CD4-positive, CD25-positive, alpha-beta regulatory T cell (primary cell): ENCODE measurements around the gene PDLIM7. TPM values are rescaled to one million over a fixed set of nuclear protein-coding genes. Genes with fewer than 3 reads are reported as not detected.
A peak's percentile ranks its signal among the peaks of the same experiment; 100 is the strongest.

Experiments used
- ATAC-seq, 2 donors: fragments of 150-1000 bp; cut with Tn5 transposase; one replicate each; pipeline ENCODE4 v1.10.0; 2021; ENCODE audit warnings: low read depth in 2 of 2, moderate number of reproducible peaks in 2 of 2, moderate library complexity in 1 of 2
- DNase-seq, 3 donors: peaks; one replicate each; pipeline versions ENCODE4 v3.0.0 to v3.0.0-alpha.2; 2012 to 2022; ENCODE audit warnings: mixed read lengths in 1 of 3
- H3K27ac ChIP-seq: one replicate; pipeline ENCODE4 v1.7.0; 2013; ENCODE audit warnings: mild to moderate bottlenecking, low read length; ENCODE audit not compliant: insufficient read depth, poor library complexity, severe bottlenecking
- H3K27me3 ChIP-seq: one replicate; pipeline ENCODE4 v1.7.0; 2013; ENCODE audit warnings: low read length; ENCODE audit not compliant: control insufficient read depth, insufficient read depth
- H3K36me3 ChIP-seq: one replicate; pipeline ENCODE4 v1.7.0; 2013; ENCODE audit warnings: mild to moderate bottlenecking, low read length, moderate library complexity; ENCODE audit not compliant: control insufficient read depth, insufficient read depth
- H3K4me1 ChIP-seq: 2 replicates; pipeline ENCODE4 v1.7.0; 2013; ENCODE audit warnings: mild to moderate bottlenecking, low read length; ENCODE audit not compliant: insufficient read depth, control insufficient read depth, poor library complexity, severe bottlenecking
- H3K4me3 ChIP-seq: one replicate; pipeline ENCODE4 v1.7.0; 2013; ENCODE audit warnings: low read depth, mild to moderate bottlenecking, low read length, moderate library complexity
- H3K9me3 ChIP-seq, 2 experiments: 1 replicate in 1 of 2; 2 replicates in 1 of 2; pipeline ENCODE4 v1.7.0; 2013; ENCODE audit warnings: low read length in 2 of 2, mild to moderate bottlenecking in 1 of 2, moderate library complexity in 1 of 2; ENCODE audit not compliant: control insufficient read depth in 2 of 2
- H3K27ac Mint-ChIP-seq, 3 donors: one replicate each; pipeline ENCODE4 v1.8.0; 2020 to 2022; ENCODE audit warnings: mild to moderate bottlenecking in 3 of 3, mixed read lengths in 3 of 3, moderate library complexity in 2 of 3
- H3K27me3 Mint-ChIP-seq: one replicate; pipeline ENCODE4 v1.8.0; 2022; ENCODE audit warnings: mild to moderate bottlenecking, mixed read lengths
- H3K36me3 Mint-ChIP-seq: one replicate; pipeline ENCODE4 v1.8.0; 2020; ENCODE audit warnings: mixed read lengths
- H3K4me1 Mint-ChIP-seq, 4 donors: one replicate each; pipeline ENCODE4 v1.8.0; 2020 to 2022; ENCODE audit warnings: mixed read lengths in 4 of 4, mild to moderate bottlenecking in 1 of 4
- H3K4me3 Mint-ChIP-seq, 4 donors: one replicate each; pipeline ENCODE4 v1.8.0; 2020 to 2022; ENCODE audit warnings: mild to moderate bottlenecking in 4 of 4, mixed read lengths in 4 of 4, moderate library complexity in 3 of 4
- H3K9me3 Mint-ChIP-seq, 7 donors: one replicate each; pipeline ENCODE4 v1.8.0; 2020 to 2022; ENCODE audit warnings: mixed read lengths in 7 of 7, mild to moderate bottlenecking in 3 of 7, moderate library complexity in 2 of 7
- polyA plus RNA-seq, 4 donors: library from polyadenylated mRNA; unstranded; fragments of 300-500 nt; fragmentation: Illumina TruSeq; gene quantifications; one replicate each; pipeline ENCODE4 v1.2.3, GENCODE V29; 2021
- total RNA-seq: library from RNA; stranded (reverse); gene quantifications from one replicate; pipeline ENCODE4 v1.2.3, GENCODE V29; 2022

PDLIM7 gene
- total and polyA plus RNA-seq, 5 donors from 2014 or later = 1.6 to 7.8 (median 2.5) TPM

DNA sequence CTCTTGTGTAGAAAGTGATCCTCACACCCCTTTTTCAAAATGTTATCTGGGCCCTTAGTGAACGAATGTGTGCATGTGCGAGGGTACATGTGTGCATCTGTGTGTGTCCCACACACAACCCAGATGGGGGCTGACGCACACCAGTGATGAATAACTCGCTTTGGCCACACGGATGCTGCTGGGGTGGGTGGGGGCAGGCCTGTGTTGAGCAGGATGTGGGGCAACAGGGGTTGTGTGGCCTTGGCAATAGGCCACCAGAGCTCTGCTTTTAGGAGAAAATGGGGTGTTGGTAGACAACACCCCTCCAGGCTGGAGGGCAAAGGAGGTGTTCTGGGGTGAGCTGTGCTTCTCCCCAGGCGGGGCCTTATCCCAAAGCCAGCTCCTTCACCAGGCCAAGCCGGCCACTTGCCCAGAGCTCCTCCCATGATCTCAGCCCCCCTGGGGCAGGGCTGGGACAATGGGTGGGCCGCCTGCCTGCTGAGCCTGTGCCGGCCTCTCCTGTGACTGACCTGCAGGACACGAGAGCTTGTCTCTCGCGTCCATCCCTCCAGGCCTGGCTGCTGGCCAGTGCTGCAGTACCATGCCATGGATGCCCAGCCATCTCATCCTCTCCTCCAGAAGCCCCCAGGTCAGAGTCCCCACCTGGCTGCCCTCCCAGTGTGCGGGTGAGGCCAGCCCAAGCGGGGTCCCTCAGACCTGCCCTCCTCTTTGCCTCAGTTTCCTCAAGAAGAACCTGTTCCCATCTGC, 25.6 kb downstream of the PDLIM7 start:
- Histone ChIP-seq H3K27me3 (peaks cover 6% of the 10 kb centered on the region), H3K4me1 (peaks cover 10% of the 10 kb centered on the region), H3K9me3 (no peaks in the 10 kb centered on the region), H3K27ac (no peak overlapping the region), H3K4me3 (no peak overlapping the region), H3K36me3 (no peaks in the 10 kb centered on the region)
- H3K9me3 Mint-ChIP-seq = no peaks in the 10 kb centered on the region
- H3K27ac Mint-ChIP-seq = no peak overlapping the region
- DNase-seq (no peak), ATAC-seq (no peak)
- peaks cover 26% of the 10 kb centered on the region for H3K27me3 Mint-ChIP-seq
- H3K4me3 Mint-ChIP-seq = peak overlapping the region; percentile 47 to 76 (median 60)
- peaks cover 0 to 30% (median 5%) of the 10 kb centered on the region in 4 donors for H3K4me1 Mint-ChIP-seq
- H3K36me3 Mint-ChIP-seq = no peaks in the 10 kb centered on the region

- Histone ChIP-seq H3K4me3 (no peak overlapping the region), H3K27me3 (peaks cover 6% of the 10 kb centered on the region), H3K36me3 (no peaks in the 10 kb centered on the region), H3K9me3 (no peaks in the 10 kb centered on the region), H3K4me1 (peaks cover 10% of the 10 kb centered on the region), H3K27ac (no peak overlapping the region)
- Mint-ChIP-seq H3K4me1 (peaks cover 0 to 26% (median 4%) of the 10 kb centered on the region in 4 donors), H3K27me3 (peaks cover 26% of the 10 kb centered on the region), H3K27ac (no peak overlapping the region), H3K4me3 (peak overlapping the region; percentile 21 to 49 (median 40)), H3K9me3 (no peaks in the 10 kb centered on the region), H3K36me3 (no peaks in the 10 kb centered on the region)
- no peak for DNase-seq
- ATAC-seq = no peak
Measured at GRCh38 chr5:177470759-177471536, 26.5 kb downstream of the PDLIM7 start.

- Mint-ChIP-seq H3K27me3 (peaks cover 21% of the 10 kb centered on the region), H3K27ac (no peak overlapping the region), H3K4me1 (peaks cover 0 to 17% (median 1%) of the 10 kb centered on the region in 4 donors), H3K36me3 (no peaks in the 10 kb centered on the region), H3K9me3 (peaks cover 0 to 2% (median 0%) of the 10 kb centered on the region in 7 donors), H3K4me3 (peak overlapping the region in 1 of 4 donors; percentile 44)
- no peak for DNase-seq
- peaks cover 6% of the 10 kb centered on the region for H3K27me3 ChIP-seq
- no peak for ATAC-seq
- peaks cover 10% of the 10 kb centered on the region for H3K4me1 ChIP-seq
- H3K4me3 ChIP-seq = no peak overlapping the region
- H3K9me3 ChIP-seq = no peaks in the 10 kb centered on the region
- no peaks in the 10 kb centered on the region for H3K36me3 ChIP-seq
- no peak overlapping the region for H3K27ac ChIP-seq
Measured at GRCh38 chr5:177469750-177470525, 27.5 kb downstream of the PDLIM7 start.

GRCh38 chr5:177468685-177469628, 28.4 kb downstream of the PDLIM7 start:
- Mint-ChIP-seq H3K9me3 (peaks cover 0 to 2% (median 0%) of the 10 kb centered on the region in 7 donors), H3K4me3 (no peak overlapping the region), H3K27me3 (peaks cover 13% of the 10 kb centered on the region), H3K4me1 (peaks cover 0 to 8% (median 0%) of the 10 kb centered on the region in 4 donors), H3K27ac (no peak overlapping the region), H3K36me3 (no peaks in the 10 kb centered on the region)
- Histone ChIP-seq H3K36me3 (no peaks in the 10 kb centered on the region), H3K27ac (no peak overlapping the region), H3K9me3 (no peaks in the 10 kb centered on the region), H3K4me3 (no peak overlapping the region), H3K4me1 (peaks cover 10% of the 10 kb centered on the region), H3K27me3 (peaks cover 1% of the 10 kb centered on the region)
- no peak for DNase-seq
- ATAC-seq = no peak

GRCh38 chr5:177468329-177468684, 29.1 kb downstream of the PDLIM7 start:
- H3K27me3 Mint-ChIP-seq = peaks cover 12% of the 10 kb centered on the region
- no peak overlapping the region for H3K4me3 ChIP-seq
- peaks cover 0 to 2% (median 0%) of the 10 kb centered on the region in 7 donors for H3K9me3 Mint-ChIP-seq
- H3K4me3 Mint-ChIP-seq = no peak overlapping the region
- DNase-seq = no peak
- no peak for ATAC-seq
- H3K4me1 ChIP-seq = peaks cover 10% of the 10 kb centered on the region
- no peaks in the 10 kb centered on the region for H3K36me3 ChIP-seq
- H3K27ac Mint-ChIP-seq = no peak overlapping the region
- no peaks in the 10 kb centered on the region for H3K27me3 ChIP-seq
- H3K9me3 ChIP-seq = no peaks in the 10 kb centered on the region
- H3K36me3 Mint-ChIP-seq = no peaks in the 10 kb centered on the region
- no peak overlapping the region for H3K27ac ChIP-seq
- peaks cover 0 to 6% (median 0%) of the 10 kb centered on the region in 4 donors for H3K4me1 Mint-ChIP-seq

DNA sequence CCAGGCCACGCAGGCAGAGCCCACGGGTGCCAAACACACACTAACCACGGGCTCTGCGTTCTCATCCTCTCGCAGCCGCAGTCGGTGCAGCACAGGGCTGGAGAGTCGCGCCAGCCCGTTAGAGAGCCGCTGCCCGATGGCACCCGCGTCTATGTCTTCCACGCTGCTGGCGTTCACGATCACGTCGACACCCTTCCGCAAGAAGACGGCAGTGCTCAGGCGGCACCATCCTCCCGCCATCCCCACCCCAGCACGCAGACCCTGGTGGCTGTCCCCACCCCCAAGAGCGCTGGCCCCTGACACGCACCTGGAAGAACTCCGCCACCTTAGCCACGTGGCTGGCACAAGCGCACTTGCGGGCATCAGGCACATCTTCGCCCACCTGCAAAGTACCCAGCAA, 30.0 kb downstream of the PDLIM7 start:
- Histone ChIP-seq H3K9me3 (no peaks in the 10 kb centered on the region), H3K4me1 (peaks cover 5% of the 10 kb centered on the region)

GRCh38 chr5:177466861-177467260, 30.5 kb downstream of the PDLIM7 start:
- H3K27me3 Mint-ChIP-seq = peaks cover 12% of the 10 kb centered on the region
- no peaks in the 10 kb centered on the region for H3K36me3 Mint-ChIP-seq
- H3K9me3 ChIP-seq = no peaks in the 10 kb centered on the region
- H3K27ac Mint-ChIP-seq = no peak overlapping the region
- peaks cover 0 to 2% (median 0%) of the 10 kb centered on the region in 7 donors for H3K9me3 Mint-ChIP-seq
- H3K36me3 ChIP-seq = no peaks in the 10 kb centered on the region
- peaks cover 0 to 4% (median 0%) of the 10 kb centered on the region in 4 donors for H3K4me1 Mint-ChIP-seq
- H3K4me1 ChIP-seq = no peaks in the 10 kb centered on the region
- DNase-seq (no peak), ATAC-seq (no peak)
- H3K4me3 Mint-ChIP-seq = no peak overlapping the region
- no peak overlapping the region for H3K4me3 ChIP-seq
- H3K27ac ChIP-seq = no peak overlapping the region
- no peaks in the 10 kb centered on the region for H3K27me3 ChIP-seq

More for the DNA sequence above, 30.0 kb downstream of the PDLIM7 start:
- DNase-seq = no peak
- Mint-ChIP-seq H3K27ac (no peak overlapping the region), H3K4me3 (no peak overlapping the region), H3K9me3 (peaks cover 0 to 2% (median 0%) of the 10 kb centered on the region in 7 donors), H3K27me3 (peaks cover 12% of the 10 kb centered on the region), H3K4me1 (peaks cover 0 to 8% (median 0%) of the 10 kb centered on the region in 4 donors), H3K36me3 (no peaks in the 10 kb centered on the region)
- Histone ChIP-seq H3K27me3 (no peaks in the 10 kb centered on the region), H3K4me3 (no peak overlapping the region), H3K36me3 (no peaks in the 10 kb centered on the region), H3K27ac (no peak overlapping the region)
- no peak for ATAC-seq
